Skeletal muscle tissue (tissue), 4 donors: Measurements from ENCODE around the gene RELL1. TPM values are rescaled to one million over a fixed set of nuclear protein-coding genes. Genes with fewer than 3 reads are reported as not detected.

Experiments used
- H3K27ac ChIP-seq: one replicate; pipeline ENCODE4 v1.7.0; 2013; ENCODE audit warnings: mild to moderate bottlenecking, low read depth, low read length, inconsistent platforms
- H3K27me3 ChIP-seq, 3 donors: one replicate each; pipeline ENCODE4 v1.7.0; 2013; ENCODE audit warnings: low read length in 3 of 3; ENCODE audit not compliant: control insufficient read depth in 3 of 3, insufficient read depth in 3 of 3
- H3K36me3 ChIP-seq, 3 donors: one replicate each; pipeline ENCODE4 v1.7.0; 2013; ENCODE audit warnings: low read length in 3 of 3; ENCODE audit not compliant: control insufficient read depth in 3 of 3, insufficient read depth in 3 of 3
- H3K4me1 ChIP-seq, 3 donors: one replicate each; pipeline ENCODE4 v1.7.0; 2013; ENCODE audit warnings: low read length in 3 of 3, mild to moderate bottlenecking in 3 of 3; ENCODE audit not compliant: control insufficient read depth in 3 of 3, insufficient read depth in 3 of 3
- H3K4me3 ChIP-seq, 3 donors: one replicate each; pipeline ENCODE4 v1.7.0; 2013; ENCODE audit warnings: low read length in 3 of 3
- H3K9ac ChIP-seq, 3 donors: one replicate each; pipeline ENCODE4 v1.7.0; 2013; ENCODE audit warnings: low read length in 3 of 3, mild to moderate bottlenecking in 3 of 3, moderate library complexity in 2 of 3, low read depth in 1 of 3
- H3K9me3 ChIP-seq, 3 donors: one replicate each; pipeline ENCODE4 v1.7.0; 2013; ENCODE audit warnings: low read length in 3 of 3; ENCODE audit not compliant: control insufficient read depth in 3 of 3
- total RNA-seq: library from RNA; depleted of rRNA; stranded (reverse); fragments of >200 nt; gene quantifications from one replicate; pipeline ENCODE4 v1.2.3, GENCODE V29; 2014
- donor health status: Osteomylitis.

The RELL1 gene
- total RNA-seq, 1 donor from 2014 or later = 82.5 TPM

DNA sequence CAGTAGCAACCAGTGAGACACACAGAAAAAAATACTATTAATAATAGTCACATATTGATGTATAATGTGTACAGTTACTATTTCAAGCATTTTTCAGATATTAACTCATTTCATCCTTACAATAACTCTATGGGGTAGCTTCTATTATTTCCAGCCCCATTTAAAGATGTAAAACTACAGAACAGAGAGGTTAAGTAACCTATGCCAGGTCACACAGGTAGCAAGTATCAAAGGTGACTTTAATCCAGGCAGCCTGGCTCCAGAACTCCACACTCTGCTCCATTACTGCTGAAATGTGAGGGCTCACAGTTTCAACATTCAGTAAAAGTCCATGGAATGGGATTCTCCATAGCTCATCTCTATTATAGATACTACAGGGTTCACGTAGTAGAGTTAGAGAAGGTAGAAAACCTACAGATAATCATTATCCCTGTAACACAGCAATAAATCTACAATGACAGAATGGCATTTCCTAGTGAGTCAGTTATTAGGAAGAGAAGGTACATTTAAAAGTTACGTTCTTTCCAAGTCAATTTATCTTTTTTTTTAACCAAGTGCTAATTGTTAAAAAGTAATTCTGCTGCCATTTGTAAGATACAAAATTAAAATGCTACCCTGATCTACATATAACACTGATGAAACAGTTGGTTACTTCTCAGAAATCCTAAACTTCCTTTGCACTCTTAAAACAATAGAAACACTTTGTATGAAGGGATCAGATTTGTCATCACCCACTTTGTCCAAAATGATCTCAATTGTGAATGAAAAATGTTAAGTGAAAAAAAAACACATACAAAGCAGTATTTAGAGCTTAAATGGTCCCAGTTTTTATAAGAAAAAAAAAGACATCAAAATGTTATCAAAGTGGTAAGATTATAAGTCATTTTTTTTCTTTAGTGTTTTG is 18.7 kb downstream of the RELL1 start:
- peak overlapping the region; percentile 83 for H3K27ac ChIP-seq
- H3K36me3 ChIP-seq = no peaks in the 10 kb centered on the region
- H3K9me3 ChIP-seq = no peaks in the 10 kb centered on the region
- H3K4me1 ChIP-seq = peaks cover 44 to 53% (median 44%) of the 10 kb centered on the region in 3 donors
- no peaks in the 10 kb centered on the region for H3K27me3 ChIP-seq
- no peak overlapping the region for H3K4me3 ChIP-seq
- H3K9ac ChIP-seq = peak overlapping the region in 1 of 3 donors; percentile 41

DNA sequence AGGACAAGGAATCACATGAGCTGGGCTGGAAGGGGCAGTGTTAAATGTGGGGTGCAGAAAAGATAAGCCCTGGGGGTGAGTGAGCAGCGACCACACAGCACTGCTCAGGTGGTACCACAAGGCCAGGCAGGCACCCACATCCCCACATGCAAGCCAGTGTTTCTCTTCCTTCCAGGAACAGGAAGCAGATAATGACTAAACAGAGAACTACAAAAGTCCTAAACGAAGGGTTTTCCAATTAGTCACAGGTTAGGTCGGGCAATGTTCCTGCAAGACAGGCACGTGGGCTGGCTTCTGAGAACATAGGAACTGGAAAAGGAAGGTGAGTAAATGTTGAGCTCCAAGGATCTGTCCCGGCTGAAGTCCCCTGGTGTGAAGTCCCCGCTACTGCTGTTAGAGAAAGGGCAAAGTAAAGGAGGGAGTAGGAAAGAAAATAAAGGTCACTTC is 19.5 kb downstream of the RELL1 start:
- Histone ChIP-seq H3K4me3 (peak overlapping the region in 1 of 3 donors; percentile 16), H3K4me1 (peaks cover 47 to 55% (median 51%) of the 10 kb centered on the region in 3 donors), H3K36me3 (no peaks in the 10 kb centered on the region), H3K27me3 (no peaks in the 10 kb centered on the region), H3K9ac (peak overlapping the region in 2 of 3 donors; percentile 10 to 34), H3K9me3 (no peaks in the 10 kb centered on the region), H3K27ac (peak overlapping the region; percentile 83)

GRCh38 chr4:37665333-37666320 is 20.5 kb downstream of the RELL1 start:
- Histone ChIP-seq H3K9ac (no peak overlapping the region), H3K27me3 (no peaks in the 10 kb centered on the region), H3K9me3 (no peaks in the 10 kb centered on the region), H3K4me3 (peak overlapping the region in 2 of 3 donors; percentile 4 to 34), H3K36me3 (no peaks in the 10 kb centered on the region), H3K4me1 (peaks cover 54 to 62% (median 57%) of the 10 kb centered on the region in 3 donors), H3K27ac (peak overlapping the region; percentile 83)

DNA sequence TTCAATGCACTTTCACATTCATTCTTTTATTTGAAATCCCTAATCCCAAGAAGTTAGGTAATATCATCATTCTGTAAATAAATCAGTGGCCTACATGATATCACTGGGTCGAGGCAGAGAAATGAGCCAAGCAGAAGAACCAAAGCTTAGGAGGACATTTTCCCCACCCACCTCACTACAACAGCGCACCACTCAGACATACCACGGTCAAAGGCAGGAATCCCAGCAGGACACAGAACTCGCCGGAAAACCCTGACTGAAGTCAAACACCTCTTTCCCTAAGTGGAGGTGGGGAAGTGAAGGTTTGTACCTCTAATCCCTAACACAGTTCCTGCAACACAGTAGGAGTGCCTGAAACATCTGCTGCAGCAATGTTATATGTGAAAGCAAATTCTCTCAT is 21.5 kb downstream of the RELL1 start:
- Histone ChIP-seq H3K9me3 (no peaks in the 10 kb centered on the region), H3K4me1 (peaks cover 57 to 69% (median 59%) of the 10 kb centered on the region in 3 donors), H3K27me3 (no peaks in the 10 kb centered on the region), H3K4me3 (peak overlapping the region in 1 of 3 donors; percentile 37), H3K27ac (peak overlapping the region; percentile 83), H3K36me3 (no peaks in the 10 kb centered on the region), H3K9ac (peak overlapping the region in 2 of 3 donors; percentile 12 to 42)

DNA sequence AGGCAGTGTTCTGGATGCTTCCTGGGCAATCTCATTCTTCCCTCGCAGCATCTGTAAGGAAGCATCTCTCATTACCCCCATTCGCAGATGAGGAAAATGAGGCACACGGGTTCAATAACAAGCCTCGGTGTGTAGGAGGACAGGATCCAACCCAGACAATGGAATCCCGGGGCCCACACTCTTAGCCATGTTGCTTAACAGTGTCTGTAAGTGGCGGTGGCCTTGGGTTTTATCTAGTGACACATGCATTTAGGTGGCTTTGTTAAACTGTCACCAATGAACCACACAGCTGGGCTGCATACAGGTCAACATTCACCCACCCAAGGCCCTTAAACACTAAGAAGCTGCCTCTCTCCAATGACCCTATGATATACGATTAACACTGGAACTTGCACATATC is 22.6 kb downstream of the RELL1 start:
- Histone ChIP-seq H3K9ac (peak overlapping the region; percentile 15 to 61 (median 24)), H3K9me3 (no peaks in the 10 kb centered on the region), H3K4me3 (peak overlapping the region in 1 of 3 donors; percentile 38), H3K4me1 (peaks cover 61 to 73% (median 67%) of the 10 kb centered on the region in 3 donors), H3K27ac (peak overlapping the region; percentile 83), H3K27me3 (no peaks in the 10 kb centered on the region), H3K36me3 (no peaks in the 10 kb centered on the region)

DNA sequence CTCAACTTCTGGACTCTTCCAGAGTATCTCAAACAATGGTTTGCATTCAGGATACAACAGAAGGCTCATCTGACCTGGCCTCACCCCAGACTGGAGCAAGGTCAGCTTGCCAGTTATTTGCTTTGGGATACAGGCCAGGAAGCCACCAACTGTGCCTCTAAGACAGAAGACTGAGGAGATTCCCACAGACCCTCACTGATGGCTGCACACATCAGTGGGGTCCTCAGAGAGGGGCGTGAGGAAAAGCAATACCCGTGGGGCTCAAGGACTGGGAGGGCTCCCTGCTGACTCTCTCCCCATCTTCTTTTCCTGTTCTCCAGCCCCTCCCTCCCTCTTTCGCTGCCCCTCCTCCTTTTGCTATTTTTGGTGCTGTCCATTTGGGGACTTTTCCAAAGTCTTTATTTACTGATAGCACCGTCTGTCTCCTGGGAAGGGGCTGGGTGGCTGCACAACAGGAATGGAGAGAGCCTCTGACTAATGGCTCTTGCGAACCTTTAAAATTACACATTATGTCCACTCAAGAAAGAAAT is 23.2 kb downstream of the RELL1 start:
- peak overlapping the region in 2 of 3 donors; percentile 15 to 61 for H3K9ac ChIP-seq
- peaks cover 61 to 79% (median 73%) of the 10 kb centered on the region in 3 donors for H3K4me1 ChIP-seq
- H3K9me3 ChIP-seq = no peaks in the 10 kb centered on the region
- H3K27me3 ChIP-seq = no peaks in the 10 kb centered on the region
- H3K4me3 ChIP-seq = peak overlapping the region; percentile 8 to 49 (median 38)
- H3K36me3 ChIP-seq = no peaks in the 10 kb centered on the region
- peak overlapping the region; percentile 83 for H3K27ac ChIP-seq

GRCh38 chr4:37662251-37662650 is 23.9 kb downstream of the RELL1 start:
- Histone ChIP-seq H3K4me3 (peak overlapping the region in 2 of 3 donors; percentile 15 to 28), H3K27ac (peak overlapping the region; percentile 83), H3K9me3 (no peaks in the 10 kb centered on the region), H3K9ac (peak overlapping the region; percentile 19 to 36 (median 34)), H3K36me3 (no peaks in the 10 kb centered on the region), H3K4me1 (peaks cover 59 to 79% (median 75%) of the 10 kb centered on the region in 3 donors), H3K27me3 (no peaks in the 10 kb centered on the region)

- H3K4me1 ChIP-seq = peaks cover 55 to 74% (median 70%) of the 10 kb centered on the region in 3 donors
- H3K9me3 ChIP-seq = no peaks in the 10 kb centered on the region
- H3K27me3 ChIP-seq = no peaks in the 10 kb centered on the region
- peak overlapping the region in 2 of 3 donors; percentile 19 to 55 for H3K9ac ChIP-seq
- peak overlapping the region; percentile 83 for H3K27ac ChIP-seq
- H3K4me3 ChIP-seq = peak overlapping the region in 2 of 3 donors; percentile 15 to 28
- H3K36me3 ChIP-seq = no peaks in the 10 kb centered on the region
These were observed 24.4 kb downstream of the RELL1 start for GRCh38 chr4:37661772-37662171.

GRCh38 chr4:37659696-37660095 is 26.5 kb downstream of the RELL1 start:
- peaks cover 34 to 60% (median 55%) of the 10 kb centered on the region in 3 donors for H3K4me1 ChIP-seq
- no peak overlapping the region for H3K4me3 ChIP-seq
- no peak overlapping the region for H3K9ac ChIP-seq
- H3K36me3 ChIP-seq = no peaks in the 10 kb centered on the region
- peaks cover 0 to 3% (median 0%) of the 10 kb centered on the region in 3 donors for H3K9me3 ChIP-seq
- H3K27me3 ChIP-seq = no peaks in the 10 kb centered on the region
- H3K27ac ChIP-seq = peak overlapping the region; percentile 17
